NCI-H748 treated with DMSO at 0.1 percent for 48 hours (cell line): ENCODE results near the gene ZBTB46.
"Not testable (repeated sequence)": the region's sequence is repeated elsewhere in the genome, so short reads cannot be mapped to it uniquely, and the experiment has no call there.

Experiments used
- DNase-seq: peaks from one replicate; lab custom pipeline; 2025; lab: John Stamatoyannopoulos, UW

Gene ZBTB46

DNA sequence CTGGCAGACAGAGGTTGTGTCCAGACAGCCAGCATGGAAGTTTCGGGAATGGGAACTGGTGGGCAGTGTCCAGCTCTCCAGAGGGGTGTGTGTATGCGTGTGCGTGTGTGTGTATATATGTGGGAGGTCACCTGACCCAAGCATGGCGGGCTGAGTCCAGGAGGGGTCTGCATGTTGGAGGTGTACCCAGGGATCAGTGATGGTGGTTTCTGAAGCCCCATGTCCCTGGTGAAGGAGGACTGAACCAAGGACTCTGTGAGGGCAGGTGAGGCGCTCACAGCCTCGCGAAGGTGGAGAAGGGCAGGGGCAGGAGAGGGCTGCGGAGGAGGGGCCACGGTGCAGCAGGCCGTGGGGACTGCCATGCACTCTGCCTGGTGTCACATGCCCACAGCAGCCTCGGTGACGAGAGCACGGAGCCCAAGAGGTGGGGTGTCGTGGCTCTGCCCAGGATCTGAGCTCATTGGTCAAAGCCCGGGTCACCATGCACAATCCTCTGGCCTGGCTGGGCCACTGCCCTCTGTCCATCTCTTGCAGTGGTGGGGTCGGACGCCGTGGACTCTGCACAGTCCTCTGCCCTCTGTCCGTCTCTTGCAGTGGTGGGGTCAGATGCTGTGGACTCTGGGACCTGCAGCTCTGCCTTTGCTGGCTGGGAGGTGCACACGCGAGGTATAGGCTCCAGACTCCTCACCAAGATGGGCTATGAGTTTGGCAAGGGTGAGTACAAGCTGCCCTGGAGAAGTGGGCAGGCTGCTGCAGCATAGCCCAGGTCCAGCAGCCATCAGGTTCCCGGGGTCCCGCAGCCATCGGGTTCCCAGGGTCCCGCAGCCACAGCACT, 96.7 kb downstream of the ZBTB46 start:
- DNase-seq = no peak

DNA sequence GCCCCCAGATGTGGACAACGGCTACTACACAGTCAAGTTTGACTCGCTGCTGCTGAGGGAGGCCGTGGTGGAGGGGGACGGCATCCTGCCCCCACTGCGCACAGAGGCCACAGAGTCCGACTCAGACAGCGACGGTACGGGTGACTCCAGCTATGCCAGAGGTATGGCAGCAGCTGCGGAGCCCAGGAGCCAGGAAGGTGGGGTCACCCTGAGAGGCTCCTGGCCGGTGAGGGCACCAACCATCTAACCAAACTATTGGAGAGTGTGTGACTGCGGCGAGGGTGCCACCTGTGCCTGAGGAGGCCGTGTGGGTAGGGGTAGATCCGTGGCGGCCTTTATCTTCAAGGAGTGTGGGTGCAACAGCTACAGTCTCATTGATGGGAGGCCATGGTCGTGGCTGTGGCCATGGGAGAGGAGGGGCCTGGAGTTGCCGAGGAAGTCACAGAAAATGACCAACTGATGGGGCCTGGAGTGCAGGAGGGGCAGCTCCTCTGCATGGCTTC, 97.4 kb downstream of the ZBTB46 start:
- no peak for DNase-seq

- DNase-seq = no peak
Measured at GRCh38 chr20:63733117-63733516, 97.9 kb downstream of the ZBTB46 start.

- no peak for DNase-seq
Measured at GRCh38 chr20:63732118-63733095, 98.7 kb downstream of the ZBTB46 start.

GRCh38 chr20:63731410-63731809, 99.7 kb downstream of the ZBTB46 start:
- DNase-seq = no peak

DNA sequence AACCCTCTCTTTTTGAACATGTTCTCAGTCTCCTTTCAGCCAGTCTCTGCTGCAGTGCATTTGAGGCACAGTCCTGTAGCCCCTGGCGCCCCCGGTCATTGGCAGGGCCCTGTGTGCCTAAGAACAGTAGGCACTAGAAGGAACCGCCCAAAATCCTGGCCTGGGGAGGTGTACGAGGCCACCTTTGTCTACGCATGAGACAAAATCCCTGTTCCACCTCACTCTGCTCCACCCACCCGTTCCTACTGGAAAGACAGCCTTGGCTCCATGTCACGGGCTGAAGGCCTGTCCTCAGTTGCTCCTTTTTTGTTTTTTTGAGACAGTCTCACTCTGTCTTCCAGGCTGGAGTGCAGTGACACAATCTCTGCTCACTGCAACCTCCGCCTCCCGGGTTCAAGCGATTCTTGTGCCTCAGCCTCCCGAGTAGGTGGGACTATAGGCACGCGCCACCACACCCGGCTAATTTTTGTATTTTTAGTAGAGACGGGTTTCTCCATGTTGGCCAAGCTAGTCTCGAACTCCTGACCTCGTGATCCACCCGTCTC, 100.8 kb downstream of the ZBTB46 start:
- DNase-seq = not testable (repeated sequence)

DNA sequence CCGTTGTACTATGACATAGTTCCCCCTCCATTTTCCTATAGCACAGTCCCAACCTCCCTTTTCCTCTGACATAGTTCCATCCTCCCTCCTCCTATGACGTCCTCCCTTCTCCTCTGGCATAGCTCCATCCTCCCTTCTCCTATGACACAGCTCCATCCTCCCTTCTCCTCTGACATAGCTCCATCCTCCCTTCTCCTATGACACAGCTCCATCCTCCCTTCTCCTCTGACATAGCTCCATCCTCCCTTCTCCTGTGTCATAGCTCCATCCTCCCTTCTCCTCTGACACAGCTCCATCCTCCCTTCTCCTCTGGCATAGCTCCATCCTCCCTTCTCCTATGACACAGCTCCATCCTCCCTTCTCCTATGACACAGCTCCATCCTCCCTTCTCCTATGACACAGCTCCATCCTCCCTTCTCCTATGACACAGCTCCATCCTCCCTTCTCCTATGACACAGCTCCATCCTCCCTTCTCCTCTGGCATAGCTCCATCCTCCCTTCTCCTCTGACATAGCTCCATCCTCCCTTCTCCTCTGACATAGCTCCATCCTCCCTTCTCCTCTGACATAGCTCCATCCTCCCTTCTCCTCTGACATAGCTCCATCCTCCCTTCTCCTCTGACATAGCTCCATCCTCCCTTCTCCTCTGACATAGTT, 108.0 kb downstream of the ZBTB46 start:
- DNase-seq = not testable (repeated sequence)

DNA sequence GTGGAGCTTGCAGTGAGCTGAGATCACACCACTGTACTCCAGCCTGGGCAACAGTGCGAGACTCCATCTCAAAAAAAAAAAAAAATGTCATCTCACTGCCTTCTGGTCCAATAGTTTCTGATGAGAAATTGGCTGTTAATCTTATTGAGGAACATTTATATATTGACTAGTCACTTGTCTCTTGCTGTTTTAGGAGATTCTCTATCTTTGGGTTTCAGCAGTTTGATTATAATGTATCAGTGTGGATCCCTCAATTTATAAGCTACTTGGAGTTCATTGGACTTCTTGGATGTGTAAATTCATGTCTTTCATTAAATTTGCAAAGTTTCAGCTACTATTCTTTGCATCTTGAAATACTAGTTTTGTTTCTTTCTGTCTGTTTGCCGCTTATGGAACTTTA, 112.1 kb downstream of the ZBTB46 start:
- DNase-seq = no peak

DNA sequence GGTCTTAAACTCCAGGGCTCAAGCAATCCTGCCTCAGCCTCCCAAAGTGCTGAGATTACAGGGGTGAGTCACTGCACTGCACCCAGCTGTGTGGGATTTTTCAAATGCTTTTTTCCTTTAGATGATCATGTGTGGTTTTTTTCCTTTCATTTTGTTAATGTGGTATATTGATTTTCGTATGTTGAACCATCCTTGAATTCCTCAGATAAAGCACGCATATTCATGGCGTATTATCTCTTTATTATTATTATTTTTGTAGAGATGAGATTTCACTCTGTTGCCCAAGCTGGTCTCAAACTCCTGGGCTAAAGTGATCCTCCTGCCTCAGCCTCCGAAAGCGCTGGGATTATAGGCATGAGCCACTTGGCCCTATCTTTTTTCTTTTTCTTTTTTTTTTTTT, 116.2 kb downstream of the ZBTB46 start:
- DNase-seq = no peak

DNA sequence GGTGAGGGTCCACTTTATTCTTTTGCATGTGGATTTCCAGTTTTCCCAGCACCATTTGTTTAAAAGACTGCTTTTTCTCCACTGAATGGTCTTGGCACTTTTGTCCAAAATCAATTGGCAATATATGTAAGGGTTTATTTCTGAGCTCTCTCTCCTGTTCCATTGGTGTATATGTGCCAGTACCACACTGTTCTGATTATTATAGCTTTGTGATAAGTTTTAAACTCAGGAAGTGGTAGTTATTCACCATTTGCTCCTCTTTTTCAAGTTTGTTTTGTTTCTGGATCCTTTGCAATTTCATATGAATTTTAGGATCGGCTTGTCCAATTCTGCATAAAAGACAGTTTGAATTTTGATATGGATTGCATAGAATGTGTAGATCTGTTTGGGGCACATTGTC, 118.9 kb downstream of the ZBTB46 start:
- DNase-seq = no peak

DNA sequence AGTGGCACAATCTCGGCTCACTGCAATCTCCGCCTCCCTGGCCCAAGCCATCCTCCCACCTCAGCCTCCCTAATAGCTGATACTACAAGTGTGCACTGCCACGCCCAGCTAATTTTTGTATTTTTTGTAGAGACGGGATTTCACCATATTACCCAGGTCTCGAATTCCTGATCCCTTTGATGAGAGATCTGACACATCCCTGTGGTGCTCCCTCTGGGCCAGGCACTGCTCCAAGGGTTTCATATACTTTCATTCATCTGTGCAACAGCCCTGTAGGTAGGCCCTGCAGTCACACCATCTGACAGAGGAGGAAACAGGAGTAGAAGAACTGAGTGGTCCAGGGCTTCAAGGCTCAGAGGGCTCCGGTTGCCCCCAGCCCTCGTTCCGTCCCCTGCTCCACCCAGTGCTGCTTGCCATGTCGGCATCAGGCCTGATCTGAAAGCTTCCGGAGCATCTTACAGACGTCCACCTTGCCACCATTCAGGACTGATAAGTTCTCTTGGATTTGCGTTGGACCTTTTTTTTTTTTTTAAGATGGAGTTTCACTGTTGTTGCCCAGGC, 119.9 kb downstream of the ZBTB46 start:
- DNase-seq = no peak

DNA sequence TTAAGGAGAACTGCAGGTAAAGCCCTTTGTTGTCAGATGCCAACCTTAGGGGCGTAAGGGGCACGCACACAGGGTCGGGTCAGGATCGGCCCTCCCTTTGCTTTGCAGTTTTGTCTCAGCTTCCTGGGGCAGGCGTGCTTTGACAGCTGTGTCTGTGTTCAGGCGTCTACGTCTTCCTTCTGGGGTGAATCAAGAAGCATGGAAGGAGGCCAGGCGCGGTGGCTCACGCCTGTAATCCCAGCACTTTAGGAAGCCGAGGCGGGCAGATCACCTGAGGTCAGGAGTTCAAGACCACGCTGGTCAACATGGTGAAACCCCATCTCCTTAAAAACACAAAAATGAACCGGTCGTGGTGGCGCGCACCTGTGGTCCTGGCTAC, 121.9 kb downstream of the ZBTB46 start:
- no peak for DNase-seq

DNA sequence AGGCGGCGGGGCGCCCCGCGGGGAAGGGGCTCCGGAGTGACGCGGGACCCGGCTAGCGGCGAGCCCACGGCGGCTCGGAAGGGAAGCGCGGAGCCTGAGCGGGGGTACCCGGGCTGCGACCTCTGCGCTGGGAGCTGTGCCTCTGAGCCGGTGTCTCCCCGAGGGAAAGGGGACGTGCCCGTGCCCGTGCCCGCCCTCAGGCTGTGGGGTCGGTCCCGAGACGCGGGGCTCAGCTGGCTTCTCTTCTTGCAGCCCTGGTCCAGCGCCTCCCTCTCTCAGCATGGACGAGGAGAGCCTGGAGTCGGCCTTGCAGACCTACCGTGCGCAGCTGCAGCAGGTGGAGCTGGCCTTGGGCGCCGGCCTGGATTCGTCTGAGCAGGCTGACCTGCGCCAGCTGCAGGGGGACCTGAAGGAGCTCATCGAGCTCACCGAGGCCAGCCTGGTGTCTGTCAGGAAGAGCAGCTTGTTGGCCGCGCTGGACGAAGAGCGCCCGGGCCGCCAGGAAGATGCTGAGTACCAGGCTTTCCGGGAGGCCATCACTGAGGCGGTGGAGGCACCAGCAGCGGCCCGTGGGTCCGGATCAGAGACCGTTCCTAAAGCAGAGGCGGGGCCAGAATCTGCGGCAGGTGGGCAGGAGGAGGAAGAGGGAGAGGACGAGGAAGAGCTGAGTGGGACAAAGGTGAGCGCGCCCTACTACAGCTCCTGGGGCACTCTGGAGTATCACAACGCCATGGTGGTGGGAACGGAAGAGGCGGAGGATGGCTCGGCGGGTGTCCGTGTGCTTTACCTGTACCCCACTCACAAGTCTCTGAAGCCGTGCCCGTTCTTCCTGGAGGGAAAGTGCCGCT, 122.5 kb downstream of the ZBTB46 start:
- DNase-seq = peak; percentile 0

DNA sequence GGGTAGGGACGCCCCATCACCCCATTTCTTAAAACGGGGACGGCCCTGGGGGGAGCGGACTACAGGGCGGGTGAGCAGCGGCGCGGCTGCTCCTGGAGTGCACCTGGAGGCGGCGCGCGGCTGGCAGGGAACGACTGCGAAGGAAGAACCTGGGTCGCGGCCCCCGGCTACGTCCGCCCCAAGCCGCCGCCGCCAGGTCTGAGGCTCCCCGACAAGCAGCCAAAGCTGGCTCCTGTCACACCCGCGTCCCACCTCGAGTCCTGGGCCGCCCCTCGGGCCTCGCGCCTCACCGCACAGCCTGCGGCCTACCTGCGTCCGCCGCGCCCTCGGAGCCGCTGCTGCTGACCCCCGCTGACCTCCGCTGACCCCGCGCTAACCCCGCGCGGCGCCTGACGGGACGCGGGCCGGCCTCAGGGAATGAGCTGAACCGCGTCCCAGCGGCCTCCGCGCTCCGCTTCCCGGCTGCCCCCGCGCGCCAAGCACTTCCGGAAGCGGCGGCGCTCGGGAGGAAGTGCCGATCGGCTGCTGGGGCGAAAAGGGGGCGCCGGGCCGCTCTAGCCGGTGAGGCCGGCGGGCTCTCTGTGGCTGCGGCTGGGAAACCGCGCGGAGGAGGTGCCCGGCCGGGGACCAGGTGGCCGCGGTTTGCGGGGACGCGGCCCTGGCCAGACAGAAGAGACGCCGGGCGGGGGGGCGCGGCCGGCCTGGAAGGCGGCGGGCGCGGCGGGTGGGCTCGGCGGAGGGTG, 123.3 kb downstream of the ZBTB46 start, which contains the start of the genes ARFRP1 and ZGPAT:
Gene ARFRP1, minus strand, starts transcription at position 419 of the 743 bp plus-strand sequence. CDS start 885 bp downstream, outside the sequence.
Gene ZGPAT, plus strand, starts transcription at position 482 of the 743 bp plus-strand sequence. CDS start 542 bp downstream, outside the sequence.
- DNase-seq = peak; percentile 13

GRCh38 chr20:63706852-63707557, 124.1 kb downstream of the ZBTB46 start:
- peak; percentile 1 for DNase-seq

GRCh38 chr20:63706027-63706695, 124.9 kb downstream of the ZBTB46 start:
- no peak for DNase-seq

- DNase-seq = no peak
Measured at GRCh38 chr20:63705232-63706026, 125.6 kb downstream of the ZBTB46 start.

DNA sequence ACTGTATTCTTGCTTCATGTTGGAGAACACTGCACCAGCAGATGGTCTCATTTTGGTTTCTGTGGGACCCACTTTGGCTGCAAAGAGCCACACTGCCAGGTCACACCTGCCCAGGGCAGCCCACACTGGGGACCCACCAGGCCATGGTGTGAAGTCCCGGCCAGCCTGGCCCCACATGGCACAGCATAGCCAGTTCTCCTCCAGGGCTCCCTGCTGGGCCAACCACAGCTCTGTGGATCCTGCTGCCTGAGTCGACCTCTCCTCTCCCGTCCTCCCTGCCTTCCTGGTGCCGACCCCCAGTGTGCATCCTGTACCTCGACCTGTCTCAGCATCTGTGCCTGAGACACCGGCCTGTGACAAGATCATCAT, 126.3 kb downstream of the ZBTB46 start:
- no peak for DNase-seq
